Measurements from ENCODE around the gene KIAA0586. TPM values are rescaled to one million over a fixed set of nuclear protein-coding genes. Genes with fewer than 3 reads are reported as not detected.

KIAA0586 gene
- total RNA-seq, 1 experiment from 2014 or later, result 20.9 TPM

DNA sequence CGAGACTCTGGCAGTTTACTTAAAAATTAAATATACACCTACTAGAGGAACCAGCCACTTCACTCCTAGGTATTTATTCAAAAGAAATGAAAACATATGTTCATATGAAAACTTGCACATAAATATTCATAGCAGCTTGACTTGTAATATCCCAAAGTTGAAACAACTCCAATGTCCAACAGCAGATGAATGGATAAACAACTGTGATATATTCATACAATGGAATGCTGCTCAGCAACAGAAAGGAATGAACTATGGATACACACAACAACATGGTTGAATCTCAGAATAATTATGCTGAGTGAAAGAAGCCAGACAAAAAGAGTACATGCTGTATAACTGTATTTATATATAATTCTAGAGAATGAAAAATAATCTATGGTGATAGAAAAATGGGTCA, 156.9 kb downstream of the KIAA0586 start:
- Histone ChIP-seq H3K4me2 (ENCODE audit: insufficient read depth, insufficient read length, low read length) (no peak overlapping the region), H2BK12ac (ENCODE audit: insufficient read length, low read depth, low read length) (no peak overlapping the region), H3T11ph (ENCODE audit: low read length) (no peak overlapping the region), H2AFZ (ENCODE audit: low read length) (no peak overlapping the region), H3K14ac (ENCODE audit: insufficient read depth, low read length) (no peak overlapping the region), H2BK120ac (ENCODE audit: low read depth, low read length, poor library complexity, severe bottlenecking) (no peak overlapping the region), H3K23me2 (ENCODE audit: insufficient read length, low read depth, low read length, poor library complexity, severe bottlenecking) (no peaks in the 10 kb centered on the region), H3K9ac (ENCODE audit: extremely low read depth, insufficient read length, low read length) (no peak overlapping the region), H4K5ac (ENCODE audit: insufficient read length, low read depth, low read length) (no peak overlapping the region), H3K27ac (ENCODE audit: insufficient read length, low read depth, low read length) (no peak overlapping the region), H4K20me1 (ENCODE audit: control insufficient read depth, insufficient read depth, insufficient read length) (no peaks in the 10 kb centered on the region), H3K4ac (ENCODE audit: low read depth, low read length) (no peak overlapping the region), H4K91ac (ENCODE audit: insufficient read length, low read depth, low read length) (no peak overlapping the region), H2AK5ac (ENCODE audit: insufficient read length, low read length) (no peak overlapping the region), H3K9me3 (ENCODE audit: control insufficient read depth, low read depth, low read length) (no peaks in the 10 kb centered on the region), H3K79me1 (ENCODE audit: insufficient read depth, low read depth, low read length, poor library complexity, severe bottlenecking) (no peaks in the 10 kb centered on the region), H3K4me1 (ENCODE audit: insufficient read depth, low read length) (no peaks in the 10 kb centered on the region), H3K27me3 (ENCODE audit: insufficient read depth, low read length) (no peaks in the 10 kb centered on the region), H2BK5ac (ENCODE audit: insufficient read length, low read length) (no peak overlapping the region), H2BK15ac (ENCODE audit: low read depth, low read length) (no peak overlapping the region), H3K18ac (ENCODE audit: insufficient read length, low read depth, low read length) (no peak overlapping the region), H3K79me2 (ENCODE audit: insufficient read depth, low read length) (no peaks in the 10 kb centered on the region), H3K23ac (ENCODE audit: insufficient read length, low read depth, low read length) (no peak overlapping the region), H3K56ac (ENCODE audit: insufficient read length, low read depth, low read length) (no peak overlapping the region), H4K8ac (replicated peaks; ENCODE audit: insufficient read length, low read depth, low read length) (no peak overlapping the region), H2BK20ac (ENCODE audit: low read depth, low read length, poor library complexity, severe bottlenecking) (no peak overlapping the region)
- Mint-ChIP-seq H3K27ac (no peak overlapping the region), H3K27me3 (ENCODE audit: low read depth) (peaks cover 4% of the 10 kb centered on the region; the same call in 1 of the 2 replicates), H3K4me1 (no peaks in the 10 kb centered on the region), H3K4me3 (no peak overlapping the region), H3K36me3 (ENCODE audit: insufficient read depth in 1 of 3, low read depth in 3 of 3) (no peaks in the 10 kb centered on the region; a peak in 1 of 7 replicates), H3K9me3 (peaks cover 6 to 9% of the 10 kb centered on the region in 2 experiments; a peak in 3 of 5 replicates)
- WGBS (ENCODE audit: extremely low coverage, insufficient read length, low lambda C conversion rate), result no CpG with 5 or more reads among the region's 1 CpG
- no peak for DNase-seq
- TF ChIP-seq, protein P1, sequence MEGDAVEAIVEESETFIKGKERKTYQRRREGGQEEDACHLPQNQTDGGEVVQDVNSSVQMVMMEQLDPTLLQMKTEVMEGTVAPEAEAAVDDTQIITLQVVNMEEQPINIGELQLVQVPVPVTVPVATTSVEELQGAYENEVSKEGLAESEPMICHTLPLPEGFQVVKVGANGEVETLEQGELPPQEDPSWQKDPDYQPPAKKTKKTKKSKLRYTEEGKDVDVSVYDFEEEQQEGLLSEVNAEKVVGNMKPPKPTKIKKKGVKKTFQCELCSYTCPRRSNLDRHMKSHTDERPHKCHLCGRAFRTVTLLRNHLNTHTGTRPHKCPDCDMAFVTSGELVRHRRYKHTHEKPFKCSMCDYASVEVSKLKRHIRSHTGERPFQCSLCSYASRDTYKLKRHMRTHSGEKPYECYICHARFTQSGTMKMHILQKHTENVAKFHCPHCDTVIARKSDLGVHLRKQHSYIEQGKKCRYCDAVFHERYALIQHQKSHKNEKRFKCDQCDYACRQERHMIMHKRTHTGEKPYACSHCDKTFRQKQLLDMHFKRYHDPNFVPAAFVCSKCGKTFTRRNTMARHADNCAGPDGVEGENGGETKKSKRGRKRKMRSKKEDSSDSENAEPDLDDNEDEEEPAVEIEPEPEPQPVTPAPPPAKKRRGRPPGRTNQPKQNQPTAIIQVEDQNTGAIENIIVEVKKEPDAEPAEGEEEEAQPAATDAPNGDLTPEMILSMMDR (conservative IDR thresholded peaks at IDR 0.05), result no peak
